Left cardiac atrium (tissue), 4 donors: Measurements from ENCODE around the gene CCL7. TPM values are rescaled to one million over a fixed set of nuclear protein-coding genes. Genes with fewer than 3 reads are reported as not detected.

Source experiments
- ATAC-seq, 2 donors: fragments of 200-7000 bp; cut with Tn5 transposase; one replicate each; pipeline ENCODE4 v1.9.1; 2020; ENCODE audit warnings: mild to moderate bottlenecking in 2 of 2, moderate library complexity in 2 of 2
- DNase-seq: peaks from one replicate; pipeline ENCODE4 v3.0.0-alpha.2; 2020
- intact Hi-C, 2 donors: fragments of 100-400 bp; cut with DNase I; formaldehyde crosslinking; loops; one replicate each; pipeline versions ENCODE4 v1.14.1 to v1.15.1; 2022 to 2023
- total RNA-seq, 2 donors: library from RNA; stranded (reverse); fragmentation: NEBNext Ultra II Directional; extraction: Animal tissue kit (Norgen Biotek cat#: 25700); gene quantifications; one replicate each; pipeline ENCODE4 v1.2.1, GENCODE V29; 2021
- donor health status: DM: no; HTN: yes; CAD: no.
- donor health status: DM: no; HTN: yes; CAD: no; lungs with severe emphysema.
- donor health status: DM: yes; HTN: yes; CAD: no.
- donor health status: Dilated cardiomyopathy.

The CCL7 gene
- total RNA-seq, 2 donors from 2014 or later, result not detected

- intact Hi-C loops, result loop anchor here (2.0 to 5.0 kb wide), 3 partner anchors 55 to 106 kb away; partner anchors contain the start of gene CCL1 (in 1 of the 2)
- DNase-seq, result peak; percentile 41
- peak; percentile 15 to 55 for ATAC-seq
Measured at GRCh38 chr17:34307110-34307509, 37.1 kb downstream of the CCL7 start.

- no peak for DNase-seq
- no peak for ATAC-seq
- intact Hi-C loops, result loop anchor here in 1 of 2 donors (5.0 kb wide), 2 partner anchors 54 to 61 kb away; partner anchors contain the start of gene CCL1
Measured at GRCh38 chr17:34308371-34308770, 38.4 kb downstream of the CCL7 start.

DNA sequence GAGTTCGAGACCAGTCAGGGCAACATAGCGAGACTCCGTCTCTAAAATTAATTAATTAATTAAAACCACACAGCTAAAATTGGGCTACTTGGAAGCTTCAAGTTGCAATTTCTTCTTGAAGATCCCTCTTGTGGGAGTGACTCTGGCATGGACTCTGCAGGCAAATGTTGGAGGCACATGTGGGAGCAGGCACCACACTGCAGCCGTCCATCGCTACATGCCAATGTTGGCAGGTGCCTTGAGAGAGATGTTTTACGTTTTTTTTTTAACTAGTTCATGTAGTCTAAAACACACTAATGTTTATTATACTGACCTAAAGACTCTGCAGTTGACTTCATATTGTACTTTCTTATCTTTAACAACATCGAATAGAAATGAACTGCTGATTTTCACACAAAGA lies 41.3 kb downstream of the CCL7 start:
- no peak for DNase-seq
- intact Hi-C loops, result no loop called here
- ATAC-seq, result no peak

DNA sequence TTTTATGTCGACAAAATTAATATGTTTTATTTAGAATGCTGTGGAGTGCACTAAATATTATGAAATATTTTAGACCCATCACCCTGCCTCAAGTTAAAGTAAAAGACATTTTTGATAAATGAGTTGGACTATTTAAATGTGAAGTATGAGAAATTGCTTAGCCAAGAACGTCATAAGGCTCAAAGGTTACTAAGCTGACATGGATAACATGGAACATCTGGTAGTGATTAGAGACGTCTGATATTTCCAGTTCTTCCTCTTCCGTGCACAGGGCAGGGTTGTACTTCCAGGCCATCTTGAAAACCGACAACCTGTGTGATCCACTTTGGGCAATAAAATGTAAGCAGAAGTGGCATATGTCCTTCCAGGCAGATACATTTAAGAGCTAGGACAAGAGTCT lies 42.1 kb downstream of the CCL7 start:
- ATAC-seq (peak; percentile 70 to 88), DNase-seq (no peak)
- intact Hi-C loops, result no loop called here

GRCh38 chr17:34313164-34313563 lies 43.1 kb downstream of the CCL7 start:
- intact Hi-C loops, result no loop called here
- DNase-seq (no peak), ATAC-seq (peak in 1 of 2 donors; percentile 59)

DNA sequence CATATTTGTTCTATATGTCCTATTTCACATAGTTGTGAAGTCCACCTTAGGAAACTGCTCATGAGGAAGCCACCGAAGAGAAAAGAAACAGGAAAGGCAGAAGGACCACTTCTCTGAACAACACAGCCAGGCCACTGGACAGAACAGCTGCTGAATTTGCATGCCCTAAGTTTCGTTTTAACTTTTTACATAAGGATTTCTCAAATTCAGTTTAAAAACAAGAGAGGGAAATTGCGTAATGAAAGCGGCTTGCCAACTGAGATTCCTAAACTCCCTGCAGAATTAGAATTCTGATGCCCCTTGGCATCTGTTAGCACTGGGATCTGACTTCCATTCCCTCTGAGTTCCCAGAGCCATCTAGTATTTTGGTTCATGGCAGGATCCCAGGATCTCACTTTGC lies 44.3 kb downstream of the CCL7 start:
- DNase-seq (peak; percentile 26), ATAC-seq (peak; percentile 57 to 89)
- intact Hi-C loops, result no loop called here

GRCh38 chr17:34318474-34318873 lies 48.5 kb downstream of the CCL7 start:
- intact Hi-C loops, result no loop called here
- DNase-seq, result no peak
- no peak for ATAC-seq

- no peak for DNase-seq
- ATAC-seq, result peak; percentile 50 to 62
- intact Hi-C loops, result no loop called here
Measured at GRCh38 chr17:34319039-34319483, 49.0 kb downstream of the CCL7 start, which contains the start of gene CCL8. CCL8 (plus strand) TSS chr17:34319435; CDS start chr17:34319502, 67 bp downstream.

Other genes starting within 250 kb of the CCL7 start
- gene CCL2, start 14.9 kb upstream of the CCL7 start, total RNA-seq, result 100 to 1,000 TPM in 1 of 2 donors, 10 to 100 TPM in 1; 36.8 to 268 TPM
- gene CCL11, start 15.5 kb downstream of the CCL7 start, total RNA-seq, result 1 to 10 TPM; 1.7 to 5.4 TPM
- 1 to 10 TPM in 1 of 2 donors, under 1 TPM in 1; 0.35 to 1.9 TPM for gene CCL8, start 49.2 kb downstream of the CCL7 start, total RNA-seq
- 1 to 10 TPM; 4.6 to 6.4 TPM for gene CCL13, start 86.3 kb downstream of the CCL7 start, total RNA-seq
- gene CCL1, start 93.0 kb downstream of the CCL7 start, total RNA-seq, result not detected